RWPE1 (cell line): ENCODE results near the gene CMC1.
A peak's percentile ranks its signal among the peaks of the same experiment; 100 is the strongest.

Experiments used
- CTCF ChIA-PET: fragments of 350-600 bp; sonication (Branson Sonifier 250); formaldehyde crosslinking; extraction: SDS; loops from one replicate; lab custom pipeline; 2021; lab: Yijun Ruan, JAX
- POLR2A ChIA-PET: fragments of 400-600 bp; formaldehyde crosslinking; extraction: SDS; loops from one replicate; lab custom pipeline; 2020; ENCODE audit warnings: antibody characterized with exemption; ENCODE audit not compliant: low non-redundant PET; lab: Yijun Ruan, JAX
- DNase-seq: peaks from one replicate; pipeline ENCODE4 v3.0.0; 2012; ENCODE audit warnings: low spot score
- H3K27ac ChIP-seq: fragments of 450-650 bp; 2 replicates; pipeline ENCODE4 v1.5.1; 2017
- TF ChIP-seq, protein P1 (sequence below): fragments of 450-650 bp; conservative IDR thresholded peaks from 2 replicates; pipeline ENCODE4 v1.5.1; 2017; ENCODE audit warnings: low read depth, mild to moderate bottlenecking

CMC1 gene

GRCh38 chr3:28326458-28326926, 85.1 kb downstream of the CMC1 start:
- CTCF ChIA-PET, result no interaction called here
- no peak overlapping the region for H3K27ac ChIP-seq
- TF ChIP-seq, protein P1, sequence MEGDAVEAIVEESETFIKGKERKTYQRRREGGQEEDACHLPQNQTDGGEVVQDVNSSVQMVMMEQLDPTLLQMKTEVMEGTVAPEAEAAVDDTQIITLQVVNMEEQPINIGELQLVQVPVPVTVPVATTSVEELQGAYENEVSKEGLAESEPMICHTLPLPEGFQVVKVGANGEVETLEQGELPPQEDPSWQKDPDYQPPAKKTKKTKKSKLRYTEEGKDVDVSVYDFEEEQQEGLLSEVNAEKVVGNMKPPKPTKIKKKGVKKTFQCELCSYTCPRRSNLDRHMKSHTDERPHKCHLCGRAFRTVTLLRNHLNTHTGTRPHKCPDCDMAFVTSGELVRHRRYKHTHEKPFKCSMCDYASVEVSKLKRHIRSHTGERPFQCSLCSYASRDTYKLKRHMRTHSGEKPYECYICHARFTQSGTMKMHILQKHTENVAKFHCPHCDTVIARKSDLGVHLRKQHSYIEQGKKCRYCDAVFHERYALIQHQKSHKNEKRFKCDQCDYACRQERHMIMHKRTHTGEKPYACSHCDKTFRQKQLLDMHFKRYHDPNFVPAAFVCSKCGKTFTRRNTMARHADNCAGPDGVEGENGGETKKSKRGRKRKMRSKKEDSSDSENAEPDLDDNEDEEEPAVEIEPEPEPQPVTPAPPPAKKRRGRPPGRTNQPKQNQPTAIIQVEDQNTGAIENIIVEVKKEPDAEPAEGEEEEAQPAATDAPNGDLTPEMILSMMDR, result no peak
- no peak for DNase-seq
- POLR2A ChIA-PET, result no interaction called here

- ChIA-PET CTCF (interaction anchor here (0.5 to 2.1 kb wide), 5 partner anchors 18 to 617 kb away, joined by 3 to 8 read pairs (median 5); partner anchors contain the start of gene EOMES), POLR2A (no interaction called here)
- TF ChIP-seq, protein P1, result peak; percentile 77
- no peak for DNase-seq
- H3K27ac ChIP-seq, result no peak overlapping the region
Measured at GRCh38 chr3:28328188-28329151, 87.1 kb downstream of the CMC1 start.

GRCh38 chr3:28334552-28334951, 93.1 kb downstream of the CMC1 start:
- H3K27ac ChIP-seq, result no peak overlapping the region
- TF ChIP-seq, protein P1, result peak; percentile 41; the same call in 1 of the 2 replicates
- POLR2A ChIA-PET, result no interaction called here
- no peak for DNase-seq
- CTCF ChIA-PET, result no interaction called here

DNA sequence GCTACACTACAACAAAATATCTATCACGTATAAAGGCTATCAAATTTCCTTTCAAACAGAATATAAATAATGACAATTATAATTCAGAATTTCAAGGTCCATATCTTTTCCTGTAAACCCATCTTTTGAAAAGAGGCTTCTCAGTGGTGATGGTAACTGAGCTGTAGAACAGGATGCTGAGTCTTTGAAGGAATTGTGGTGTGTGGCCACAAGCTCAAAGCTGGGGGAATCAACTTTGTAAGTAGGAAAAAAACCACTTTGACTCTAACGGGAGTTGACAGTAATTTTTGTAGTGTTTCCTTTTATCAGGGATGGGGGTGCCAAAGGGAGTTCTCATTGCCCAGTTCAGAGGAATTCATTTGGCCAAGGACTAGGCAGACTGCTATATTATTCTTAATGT, 93.8 kb downstream of the CMC1 start:
- ChIA-PET POLR2A (no interaction called here), CTCF (no interaction called here)
- TF ChIP-seq, protein P1, result no peak
- DNase-seq, result no peak
- H3K27ac ChIP-seq, result no peak overlapping the region

GRCh38 chr3:28337230-28337629, 95.8 kb downstream of the CMC1 start:
- POLR2A ChIA-PET, result no interaction called here
- CTCF ChIA-PET, result no interaction called here
- TF ChIP-seq, protein P1, result no peak

GRCh38 chr3:28343144-28343543, 101.7 kb downstream of the CMC1 start:
- no peak overlapping the region for H3K27ac ChIP-seq
- CTCF ChIA-PET, result interaction anchor here (0.7 kb wide), 1 partner anchor 22 kb away, joined by 6 read pairs; no protein-coding TSS in a partner anchor
- TF ChIP-seq, protein P1, result no peak
- no peak for DNase-seq
- POLR2A ChIA-PET, result no interaction called here

More at GRCh38 chr3:28337230-28337629, 95.8 kb downstream of the CMC1 start:
- no peak overlapping the region for H3K27ac ChIP-seq
- no peak for DNase-seq
